Measurements from ENCODE around the gene EPYC. TPM values are rescaled to one million over a fixed set of nuclear protein-coding genes. Genes with fewer than 3 reads are reported as not detected.

Gene EPYC
- total and polyA plus RNA-seq, 7 donors, result not detected

- Histone ChIP-seq H3K4me3 (no peak overlapping the region), H3K9me3 (no peaks in the 10 kb centered on the region), H3K4me1 (no peaks in the 10 kb centered on the region), H3K27me3 (ENCODE audit: insufficient read depth in 3 of 3, low read length in 2 of 3) (no peaks in the 10 kb centered on the region), H3K36me3 (ENCODE audit: insufficient read depth in 1 of 2, low read depth in 1 of 2) (no peaks in the 10 kb centered on the region), H3K27ac (no peak overlapping the region)
- DNase-seq, result no peak
- intact Hi-C loops (cut with DNase I), result no loop called here
- no peak for ATAC-seq
- TF ChIP-seq, protein P1, sequence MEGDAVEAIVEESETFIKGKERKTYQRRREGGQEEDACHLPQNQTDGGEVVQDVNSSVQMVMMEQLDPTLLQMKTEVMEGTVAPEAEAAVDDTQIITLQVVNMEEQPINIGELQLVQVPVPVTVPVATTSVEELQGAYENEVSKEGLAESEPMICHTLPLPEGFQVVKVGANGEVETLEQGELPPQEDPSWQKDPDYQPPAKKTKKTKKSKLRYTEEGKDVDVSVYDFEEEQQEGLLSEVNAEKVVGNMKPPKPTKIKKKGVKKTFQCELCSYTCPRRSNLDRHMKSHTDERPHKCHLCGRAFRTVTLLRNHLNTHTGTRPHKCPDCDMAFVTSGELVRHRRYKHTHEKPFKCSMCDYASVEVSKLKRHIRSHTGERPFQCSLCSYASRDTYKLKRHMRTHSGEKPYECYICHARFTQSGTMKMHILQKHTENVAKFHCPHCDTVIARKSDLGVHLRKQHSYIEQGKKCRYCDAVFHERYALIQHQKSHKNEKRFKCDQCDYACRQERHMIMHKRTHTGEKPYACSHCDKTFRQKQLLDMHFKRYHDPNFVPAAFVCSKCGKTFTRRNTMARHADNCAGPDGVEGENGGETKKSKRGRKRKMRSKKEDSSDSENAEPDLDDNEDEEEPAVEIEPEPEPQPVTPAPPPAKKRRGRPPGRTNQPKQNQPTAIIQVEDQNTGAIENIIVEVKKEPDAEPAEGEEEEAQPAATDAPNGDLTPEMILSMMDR (IDR thresholded peaks at IDR 0.05), result no peak
- WGBS, 3 donors, result 70 to 81% (median 76%) methylated on average over 3 of the region's 3 CpGs
These were observed 46.4 kb downstream of the EPYC start for GRCh38 chr12:90958347-90958746.

DNA sequence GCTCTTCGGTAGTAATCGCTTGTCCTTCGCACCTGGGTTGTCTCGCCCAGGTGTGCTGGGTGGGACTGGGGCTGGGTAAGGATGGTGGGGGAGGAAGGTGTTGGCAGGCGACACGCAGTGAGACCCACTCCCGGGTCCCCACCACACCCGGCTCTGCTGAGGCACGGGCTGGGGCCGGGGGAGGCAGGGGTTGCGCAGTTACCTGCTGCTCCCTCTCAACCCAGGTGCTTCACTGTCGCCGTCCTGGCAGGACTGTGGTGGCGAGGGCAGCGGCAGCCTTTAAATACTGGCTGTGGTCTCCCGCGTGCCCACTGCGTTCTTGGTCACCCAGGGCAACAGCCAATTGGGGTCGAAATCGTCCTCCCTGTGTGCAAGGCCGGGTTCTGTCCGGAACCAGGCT is 49.9 kb downstream of the EPYC start, which contains the start of gene CCER1:
Gene CCER1, minus strand, starts transcription at position 256 of the 400 bp plus-strand sequence. CDS start 434 bp downstream, outside the sequence.
- Histone ChIP-seq H3K36me3 (ENCODE audit: insufficient read depth in 1 of 2, low read depth in 1 of 2) (no peaks in the 10 kb centered on the region), H3K27ac (no peak within 1 kb of the TSS), H3K4me3 (no peak within 1 kb of the TSS), H3K27me3 (ENCODE audit: insufficient read depth in 3 of 3, low read length in 2 of 3) (no peaks in the 10 kb centered on the region), H3K9me3 (no peaks in the 10 kb centered on the region), H3K4me1 (no peaks in the 10 kb centered on the region)
- peak in 1 of 2 donors; percentile 35 for DNase-seq
- TF ChIP-seq, protein P1 (IDR thresholded peaks at IDR 0.05), result no peak
- intact Hi-C loops (cut with DNase I), result no loop called here
- 97% methylated on average over 22 of the region's 22 CpGs for WGBS, 3 donors
- ATAC-seq, result no peak

- ATAC-seq (no peak), DNase-seq (no peak)
- 96 to 99% (median 97%) methylated on average over 25 of the region's 25 CpGs for WGBS, 3 donors
- no peak overlapping the region for H3K4me3 ChIP-seq
- H3K36me3 ChIP-seq (ENCODE audit: insufficient read depth in 1 of 2, low read depth in 1 of 2), result no peaks in the 10 kb centered on the region
- TF ChIP-seq, protein P1 (IDR thresholded peaks at IDR 0.05), result no peak
- no peak overlapping the region for H3K27ac ChIP-seq
- no peaks in the 10 kb centered on the region for H3K9me3 ChIP-seq
- no peaks in the 10 kb centered on the region for H3K4me1 ChIP-seq
- intact Hi-C loops (cut with DNase I), result no loop called here
- no peaks in the 10 kb centered on the region for H3K27me3 ChIP-seq (ENCODE audit: insufficient read depth in 3 of 3, low read length in 2 of 3)
These were observed 50.3 kb downstream of the EPYC start for GRCh38 chr12:90954428-90954827.

GRCh38 chr12:90953956-90954421 is 50.8 kb downstream of the EPYC start:
- 81 to 88% (median 82%) methylated on average over 32 of the region's 32 CpGs for WGBS, 3 donors

More at GRCh38 chr12:90953956-90954421, 50.8 kb downstream of the EPYC start:
- intact Hi-C loops (cut with DNase I), result no loop called here
- TF ChIP-seq, protein P1 (IDR thresholded peaks at IDR 0.05), result no peak
- no peaks in the 10 kb centered on the region for H3K9me3 ChIP-seq
- no peaks in the 10 kb centered on the region for H3K4me1 ChIP-seq
- no peak for ATAC-seq
- no peak overlapping the region for H3K4me3 ChIP-seq
- DNase-seq, result peak in 1 of 2 donors; percentile 16
- no peak overlapping the region for H3K27ac ChIP-seq
- no peaks in the 10 kb centered on the region for H3K27me3 ChIP-seq (ENCODE audit: insufficient read depth in 3 of 3, low read length in 2 of 3)
- H3K36me3 ChIP-seq (ENCODE audit: insufficient read depth in 1 of 2, low read depth in 1 of 2), result no peaks in the 10 kb centered on the region
